Measurements from ENCODE around the gene CDON.

The CDON gene

DNA sequence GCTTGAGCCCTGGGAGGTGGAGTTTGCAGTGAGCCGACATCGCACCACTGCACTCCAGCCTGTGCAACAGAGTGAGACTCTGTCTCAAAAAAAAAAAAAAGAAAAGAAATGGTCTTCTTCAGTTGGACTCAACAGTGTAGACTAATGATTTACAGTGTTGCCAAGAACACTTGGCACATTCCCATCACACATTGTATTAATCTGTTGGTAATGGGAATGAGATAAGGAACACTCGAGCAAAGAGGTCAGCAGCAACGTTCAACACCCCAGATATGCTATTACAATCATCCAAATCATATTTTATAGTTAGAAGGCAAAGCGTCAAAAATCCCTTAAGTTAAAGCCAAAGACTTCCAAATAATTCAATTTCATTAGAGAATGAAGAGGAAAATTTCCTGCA is 14.5 kb downstream of the CDON start:
- H4K20me1 ChIP-seq (ENCODE audit: low read depth, low read length) = no peaks in the 10 kb centered on the region
- no peak overlapping the region for H2AFZ ChIP-seq (ENCODE audit: low read depth, low read length, severe bottlenecking)
- no peaks in the 10 kb centered on the region for H3K36me3 ChIP-seq (ENCODE audit: low read length)
- H3F3A ChIP-seq (ENCODE audit: insufficient read depth) = no peaks in the 10 kb centered on the region
- H3K9me2 ChIP-seq (replicated peaks; ENCODE audit: insufficient read depth, low read length) = no peaks in the 10 kb centered on the region
- H3K9me3 ChIP-seq (ENCODE audit: insufficient read depth, low read length) = no peaks in the 10 kb centered on the region
- H3K27me3 ChIP-seq (ENCODE audit: low read length) = no peaks in the 10 kb centered on the region
- no peak overlapping the region for H3K4me3 ChIP-seq (ENCODE audit: insufficient read depth, low read length, poor library complexity, severe bottlenecking)
- no peak overlapping the region for H3K27ac ChIP-seq (ENCODE audit: low read depth, low read length)
- H3K4me2 ChIP-seq (ENCODE audit: low read depth, low read length, poor library complexity, severe bottlenecking) = no peak overlapping the region
- no peaks in the 10 kb centered on the region for H3K79me2 ChIP-seq (ENCODE audit: insufficient read depth, low read length)
- TF ChIP-seq, protein P1, sequence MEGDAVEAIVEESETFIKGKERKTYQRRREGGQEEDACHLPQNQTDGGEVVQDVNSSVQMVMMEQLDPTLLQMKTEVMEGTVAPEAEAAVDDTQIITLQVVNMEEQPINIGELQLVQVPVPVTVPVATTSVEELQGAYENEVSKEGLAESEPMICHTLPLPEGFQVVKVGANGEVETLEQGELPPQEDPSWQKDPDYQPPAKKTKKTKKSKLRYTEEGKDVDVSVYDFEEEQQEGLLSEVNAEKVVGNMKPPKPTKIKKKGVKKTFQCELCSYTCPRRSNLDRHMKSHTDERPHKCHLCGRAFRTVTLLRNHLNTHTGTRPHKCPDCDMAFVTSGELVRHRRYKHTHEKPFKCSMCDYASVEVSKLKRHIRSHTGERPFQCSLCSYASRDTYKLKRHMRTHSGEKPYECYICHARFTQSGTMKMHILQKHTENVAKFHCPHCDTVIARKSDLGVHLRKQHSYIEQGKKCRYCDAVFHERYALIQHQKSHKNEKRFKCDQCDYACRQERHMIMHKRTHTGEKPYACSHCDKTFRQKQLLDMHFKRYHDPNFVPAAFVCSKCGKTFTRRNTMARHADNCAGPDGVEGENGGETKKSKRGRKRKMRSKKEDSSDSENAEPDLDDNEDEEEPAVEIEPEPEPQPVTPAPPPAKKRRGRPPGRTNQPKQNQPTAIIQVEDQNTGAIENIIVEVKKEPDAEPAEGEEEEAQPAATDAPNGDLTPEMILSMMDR (IDR thresholded peaks at IDR 0.05; ENCODE audit: insufficient read depth, low read length, poor library complexity, severe bottlenecking) = no peak
- TF ChIP-seq EZH2phosphoT487 (conservative IDR thresholded peaks at IDR 0.05; ENCODE audit: low read length) = no peak
- no peak overlapping the region for H3K9ac ChIP-seq (ENCODE audit: low read length)

GRCh38 chr11:126046570-126047195 is 16.0 kb downstream of the CDON start:
- Histone ChIP-seq H3K79me2 (ENCODE audit: insufficient read depth, low read length) (no peaks in the 10 kb centered on the region), H3K27ac (ENCODE audit: low read depth, low read length) (no peak overlapping the region), H3K4me3 (ENCODE audit: insufficient read depth, low read length, poor library complexity, severe bottlenecking) (no peak overlapping the region), H4K20me1 (ENCODE audit: low read depth, low read length) (no peaks in the 10 kb centered on the region), H3K9ac (ENCODE audit: low read length) (no peak overlapping the region), H3K4me2 (ENCODE audit: low read depth, low read length, poor library complexity, severe bottlenecking) (no peak overlapping the region), H3K36me3 (ENCODE audit: low read length) (no peaks in the 10 kb centered on the region), H2AFZ (ENCODE audit: low read depth, low read length, severe bottlenecking) (no peak overlapping the region), H3K9me3 (ENCODE audit: insufficient read depth, low read length) (no peaks in the 10 kb centered on the region), H3K9me2 (replicated peaks; ENCODE audit: insufficient read depth, low read length) (no peaks in the 10 kb centered on the region), H3K27me3 (ENCODE audit: low read length) (no peaks in the 10 kb centered on the region), H3F3A (ENCODE audit: insufficient read depth) (no peaks in the 10 kb centered on the region)
- TF ChIP-seq, protein P1 (IDR thresholded peaks at IDR 0.05; ENCODE audit: insufficient read depth, low read length, poor library complexity, severe bottlenecking) = no peak
- TF ChIP-seq EZH2phosphoT487 (conservative IDR thresholded peaks at IDR 0.05; ENCODE audit: low read length) = no peak

DNA sequence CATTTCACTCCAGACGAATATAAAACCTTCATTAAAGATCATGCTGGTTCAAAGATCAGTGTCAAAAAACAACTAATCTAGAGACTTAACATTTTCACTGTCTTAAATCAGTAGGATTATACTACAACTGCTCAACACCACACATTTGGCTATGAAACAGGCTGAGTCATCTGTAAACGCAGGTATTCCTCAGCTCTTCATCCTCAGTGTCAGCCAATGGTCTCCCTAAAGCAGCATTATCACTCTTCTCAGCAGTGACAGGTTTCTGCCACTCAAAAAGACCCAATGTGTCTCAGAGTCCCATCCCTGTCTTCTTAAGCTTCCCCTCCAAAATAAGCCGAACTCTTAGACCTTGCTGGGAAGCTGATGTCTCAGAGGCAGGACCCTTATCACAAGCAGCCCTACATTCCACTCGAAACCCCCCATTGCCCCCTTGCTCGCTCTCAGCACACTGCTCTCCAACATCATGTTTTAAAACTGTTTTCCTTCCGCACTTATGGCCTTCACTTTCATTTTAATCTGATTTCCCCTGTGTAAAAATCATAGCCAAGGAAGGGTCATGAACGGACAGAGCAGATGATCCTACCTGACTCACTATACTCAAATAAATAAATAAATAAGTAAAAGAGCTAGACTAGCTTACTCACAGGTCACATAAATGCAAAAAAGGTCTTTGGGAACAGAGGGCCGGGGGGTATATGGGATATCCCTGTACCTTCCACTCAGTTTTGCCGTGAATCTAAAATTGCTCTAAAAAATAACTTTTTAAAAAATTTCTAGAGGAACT is 23.0 kb downstream of the CDON start:
- TF ChIP-seq, protein P1 (IDR thresholded peaks at IDR 0.05; ENCODE audit: insufficient read depth, low read length, poor library complexity, severe bottlenecking) = no peak
- TF ChIP-seq EZH2phosphoT487 (conservative IDR thresholded peaks at IDR 0.05; ENCODE audit: low read length) = no peak

More for the DNA sequence above, 23.0 kb downstream of the CDON start:
- no peaks in the 10 kb centered on the region for H3K36me3 ChIP-seq (ENCODE audit: low read length)
- no peaks in the 10 kb centered on the region for H3K9me3 ChIP-seq (ENCODE audit: insufficient read depth, low read length)
- H3K4me2 ChIP-seq (ENCODE audit: low read depth, low read length, poor library complexity, severe bottlenecking) = no peak overlapping the region
- H3K4me3 ChIP-seq (ENCODE audit: insufficient read depth, low read length, poor library complexity, severe bottlenecking) = no peak overlapping the region
- H3K27me3 ChIP-seq (ENCODE audit: low read length) = no peaks in the 10 kb centered on the region
- no peak overlapping the region for H3K9ac ChIP-seq (ENCODE audit: low read length)
- H3F3A ChIP-seq (ENCODE audit: insufficient read depth) = no peaks in the 10 kb centered on the region
- H3K79me2 ChIP-seq (ENCODE audit: insufficient read depth, low read length) = no peaks in the 10 kb centered on the region
- H2AFZ ChIP-seq (ENCODE audit: low read depth, low read length, severe bottlenecking) = no peak overlapping the region
- H3K27ac ChIP-seq (ENCODE audit: low read depth, low read length) = no peak overlapping the region
- no peaks in the 10 kb centered on the region for H3K9me2 ChIP-seq (replicated peaks; ENCODE audit: insufficient read depth, low read length)
- H4K20me1 ChIP-seq (ENCODE audit: low read depth, low read length) = no peaks in the 10 kb centered on the region

Data from SU-DHL-6 (cell line).